WTC11 (cell line): Measurements from ENCODE around the gene HSPBAP1. TPM values are rescaled to one million over a fixed set of nuclear protein-coding genes. Genes with fewer than 3 reads are reported as not detected.

Experiments used
- ATAC-seq: fragments of 200-7000 bp; cut with Tn5 transposase; 2 replicates; pipeline ENCODE4 v1.10.0; 2021; ENCODE audit warnings: mild to moderate bottlenecking, moderate library complexity
- CTCF ChIA-PET: fragments of 300-600 bp; sonication (Branson Sonifier 250); formaldehyde crosslinking; loops from one replicate; lab custom pipeline; 2021; ENCODE audit warnings: antibody characterized with exemption; lab: Charles Lee
- POLR2A ChIA-PET: fragments of 350-600 bp; sonication (Branson Sonifier 250); formaldehyde crosslinking; loops from one replicate; lab custom pipeline; 2021; ENCODE audit warnings: antibody characterized with exemption; lab: Charles Lee
- DNase-seq: peaks from one replicate; pipeline ENCODE4 v3.0.0; 2021; ENCODE audit warnings: low spot score
- H3K27ac Mint-ChIP-seq: 2 replicates; pipeline ENCODE4 v1.8.0; 2021; ENCODE audit warnings: mixed read lengths
- H3K27me3 Mint-ChIP-seq: 2 replicates; pipeline ENCODE4 v1.8.0; 2021; ENCODE audit warnings: low read depth, mild to moderate bottlenecking, moderate library complexity, mixed read lengths
- H3K36me3 Mint-ChIP-seq: 2 replicates; pipeline ENCODE4 v1.8.0; 2021; ENCODE audit warnings: mixed read lengths
- H3K4me1 Mint-ChIP-seq: 2 replicates; pipeline ENCODE4 v1.8.0; 2022; ENCODE audit warnings: mixed read lengths
- H3K4me3 Mint-ChIP-seq: 2 replicates; pipeline ENCODE4 v1.8.0; 2021; ENCODE audit warnings: mild to moderate bottlenecking, moderate library complexity, mixed read lengths
- H3K9me3 Mint-ChIP-seq: 2 replicates; pipeline ENCODE4 v1.8.0; 2021; ENCODE audit warnings: mixed read lengths
- CREB1 ChIP-seq: sonication (generic); formaldehyde crosslinking; IDR thresholded peaks from 2 replicates; pipeline ENCODE4 v1.8.0; 2023; ENCODE audit warnings: mild to moderate bottlenecking, missing genetic modification reagents
- CREM ChIP-seq: sonication (generic); formaldehyde crosslinking; IDR thresholded peaks from 2 replicates; pipeline ENCODE4 v1.8.1; 2022; ENCODE audit warnings: mild to moderate bottlenecking, missing genetic modification reagents, moderate library complexity
- JUN ChIP-seq: sonication (generic); formaldehyde crosslinking; IDR thresholded peaks from 2 replicates; pipeline ENCODE4 v1.8.0; 2023; ENCODE audit warnings: mild to moderate bottlenecking, missing genetic modification reagents
- NR3C1 ChIP-seq: sonication (generic); formaldehyde crosslinking; conservative IDR thresholded peaks from 2 replicates; pipeline ENCODE4 v1.8.1; 2023; ENCODE audit warnings: low read depth, mild to moderate bottlenecking, missing genetic modification reagents
- SMAD3 ChIP-seq: sonication (generic); formaldehyde crosslinking; IDR thresholded peaks from 2 replicates; pipeline ENCODE4 v1.8.0; 2022; ENCODE audit warnings: missing genetic modification reagents, mild to moderate bottlenecking, borderline replicate concordance
- SOX15 ChIP-seq: fragments of 250-450 bp; sonication (Bioruptor Pico); IDR thresholded peaks from 2 replicates; pipeline ENCODE4 v1.9.0; 2021; ENCODE audit warnings: mild to moderate bottlenecking
- SP1 ChIP-seq: sonication (generic); formaldehyde crosslinking; conservative IDR thresholded peaks from 2 replicates; pipeline ENCODE4 v1.8.1; 2022; ENCODE audit warnings: missing genetic modification reagents
- TCF7 ChIP-seq: sonication (generic); formaldehyde crosslinking; IDR thresholded peaks from 2 replicates; pipeline ENCODE4 v1.8.0; 2022; ENCODE audit warnings: mild to moderate bottlenecking, low read depth, missing genetic modification reagents, moderate library complexity
- USF2 ChIP-seq: sonication (generic); formaldehyde crosslinking; IDR thresholded peaks from 2 replicates; pipeline ENCODE4 v1.8.1; 2023; ENCODE audit warnings: mild to moderate bottlenecking, missing genetic modification reagents, moderate library complexity
- ZNF138 ChIP-seq: sonication (generic); formaldehyde crosslinking; conservative IDR thresholded peaks from 2 replicates; pipeline ENCODE4 v1.8.1; 2022; ENCODE audit warnings: mild to moderate bottlenecking, moderate library complexity, missing genetic modification reagents
- ZNF232 ChIP-seq: sonication (generic); formaldehyde crosslinking; IDR thresholded peaks from 2 replicates; pipeline ENCODE4 v1.8.0; 2022; ENCODE audit warnings: mild to moderate bottlenecking, missing genetic modification reagents
- ZNF281 ChIP-seq: sonication (generic); formaldehyde crosslinking; IDR thresholded peaks from 2 replicates; pipeline ENCODE4 v1.8.0; 2023; ENCODE audit warnings: mild to moderate bottlenecking, missing genetic modification reagents
- ZNF512 ChIP-seq: sonication (generic); formaldehyde crosslinking; IDR thresholded peaks from 2 replicates; pipeline ENCODE4 v1.8.1; 2022; ENCODE audit warnings: missing genetic modification reagents, borderline replicate concordance
- total RNA-seq: library from RNA; stranded (reverse); gene quantifications from 3 replicates; pipeline ENCODE4 v1.2.3, GENCODE V29; 2021
- TF ChIP-seq, protein P1 (sequence below): sonication (generic); formaldehyde crosslinking; IDR thresholded peaks from 2 replicates; pipeline ENCODE4 v1.8.1; 2023; ENCODE audit warnings: mild to moderate bottlenecking, missing genetic modification reagents, borderline replicate concordance
- TF ChIP-seq, protein P2 (sequence below): sonication (generic); formaldehyde crosslinking; IDR thresholded peaks from 2 replicates; pipeline ENCODE4 v1.8.0; 2022; ENCODE audit warnings: mild to moderate bottlenecking, missing genetic modification reagents
- TF ChIP-seq, protein P3 (sequence below): sonication (generic); formaldehyde crosslinking; IDR thresholded peaks from 2 replicates; pipeline ENCODE4 v1.8.1; 2023; ENCODE audit warnings: mild to moderate bottlenecking, moderate library complexity, missing genetic modification reagents

HSPBAP1 gene
- total RNA-seq, 1 experiment from 2014 or later, result 9.1 TPM

- peaks cover 7% of the 10 kb centered on the region for H3K9me3 Mint-ChIP-seq
- CTCF ChIA-PET, result no interaction called here
- POLR2A ChIA-PET, result no interaction called here
- H3K36me3 Mint-ChIP-seq, result peaks cover 8% of the 10 kb centered on the region
- ATAC-seq (no peak), DNase-seq (no peak)
- no peak overlapping the region for H3K27ac Mint-ChIP-seq
- no peaks in the 10 kb centered on the region for H3K27me3 Mint-ChIP-seq
- no peak overlapping the region for H3K4me3 Mint-ChIP-seq
- TF ChIP-seq ZNF232 (CRISPR knock-in tag), result no peak
- TF ChIP-seq TCF7 (CRISPR knock-in tag), result no peak
- no peak for TF ChIP-seq SMAD3 (CRISPR knock-in tag)
- TF ChIP-seq SOX15 (CRISPR knock-in tag), result no peak
- TF ChIP-seq, protein P1, sequence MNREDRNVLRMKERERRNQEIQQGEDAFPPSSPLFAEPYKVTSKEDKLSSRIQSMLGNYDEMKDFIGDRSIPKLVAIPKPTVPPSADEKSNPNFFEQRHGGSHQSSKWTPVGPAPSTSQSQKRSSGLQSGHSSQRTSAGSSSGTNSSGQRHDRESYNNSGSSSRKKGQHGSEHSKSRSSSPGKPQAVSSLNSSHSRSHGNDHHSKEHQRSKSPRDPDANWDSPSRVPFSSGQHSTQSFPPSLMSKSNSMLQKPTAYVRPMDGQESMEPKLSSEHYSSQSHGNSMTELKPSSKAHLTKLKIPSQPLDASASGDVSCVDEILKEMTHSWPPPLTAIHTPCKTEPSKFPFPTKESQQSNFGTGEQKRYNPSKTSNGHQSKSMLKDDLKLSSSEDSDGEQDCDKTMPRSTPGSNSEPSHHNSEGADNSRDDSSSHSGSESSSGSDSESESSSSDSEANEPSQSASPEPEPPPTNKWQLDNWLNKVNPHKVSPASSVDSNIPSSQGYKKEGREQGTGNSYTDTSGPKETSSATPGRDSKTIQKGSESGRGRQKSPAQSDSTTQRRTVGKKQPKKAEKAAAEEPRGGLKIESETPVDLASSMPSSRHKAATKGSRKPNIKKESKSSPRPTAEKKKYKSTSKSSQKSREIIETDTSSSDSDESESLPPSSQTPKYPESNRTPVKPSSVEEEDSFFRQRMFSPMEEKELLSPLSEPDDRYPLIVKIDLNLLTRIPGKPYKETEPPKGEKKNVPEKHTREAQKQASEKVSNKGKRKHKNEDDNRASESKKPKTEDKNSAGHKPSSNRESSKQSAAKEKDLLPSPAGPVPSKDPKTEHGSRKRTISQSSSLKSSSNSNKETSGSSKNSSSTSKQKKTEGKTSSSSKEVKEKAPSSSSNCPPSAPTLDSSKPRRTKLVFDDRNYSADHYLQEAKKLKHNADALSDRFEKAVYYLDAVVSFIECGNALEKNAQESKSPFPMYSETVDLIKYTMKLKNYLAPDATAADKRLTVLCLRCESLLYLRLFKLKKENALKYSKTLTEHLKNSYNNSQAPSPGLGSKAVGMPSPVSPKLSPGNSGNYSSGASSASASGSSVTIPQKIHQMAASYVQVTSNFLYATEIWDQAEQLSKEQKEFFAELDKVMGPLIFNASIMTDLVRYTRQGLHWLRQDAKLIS (CRISPR knock-in tag), result no peak
- TF ChIP-seq USF2 (CRISPR knock-in tag), result no peak
- TF ChIP-seq, all 79 proteins: peak for 0
- H3K4me1 Mint-ChIP-seq, result peaks cover 9% of the 10 kb centered on the region
These were observed 16.8 kb downstream of the HSPBAP1 start for GRCh38 chr3:122776675-122777468.

DNA sequence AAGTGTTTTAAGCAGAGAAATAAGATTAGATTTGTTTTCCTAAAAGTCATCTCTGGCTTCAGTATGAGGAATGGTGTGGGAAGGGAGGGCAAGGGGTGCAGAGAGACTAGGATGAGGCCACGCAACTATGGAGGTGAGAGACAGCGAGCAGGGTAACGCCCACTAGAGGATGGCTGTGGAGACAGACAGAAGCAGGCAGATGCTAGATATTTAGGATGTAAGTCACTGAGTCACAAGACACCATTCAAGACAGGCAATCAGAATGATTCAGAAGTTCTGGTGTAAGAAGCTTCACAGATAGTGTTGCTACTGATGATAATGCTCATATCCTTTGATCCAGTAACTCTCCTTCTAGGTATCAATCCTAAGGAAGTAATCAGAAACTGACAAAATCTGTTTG is 19.1 kb downstream of the HSPBAP1 start:
- H3K4me3 Mint-ChIP-seq, result no peak overlapping the region
- ATAC-seq (peak; percentile 86), DNase-seq (no peak)
- no peaks in the 10 kb centered on the region for H3K27me3 Mint-ChIP-seq
- ChIA-PET CTCF (interaction anchor here (1.3 to 2.4 kb wide), 3 partner anchors 14 to 25 kb away, joined by 3 to 12 read pairs (median 4); no protein-coding TSS in a partner anchor), POLR2A (no interaction called here)
- H3K9me3 Mint-ChIP-seq, result no peaks in the 10 kb centered on the region
- peaks cover 9% of the 10 kb centered on the region for H3K4me1 Mint-ChIP-seq
- H3K36me3 Mint-ChIP-seq, result no peaks in the 10 kb centered on the region
- H3K27ac Mint-ChIP-seq, result no peak overlapping the region
- no peak for TF ChIP-seq ZNF281 (CRISPR knock-in tag)
- TF ChIP-seq JUN (CRISPR knock-in tag), result no peak
- TF ChIP-seq, protein P2, sequence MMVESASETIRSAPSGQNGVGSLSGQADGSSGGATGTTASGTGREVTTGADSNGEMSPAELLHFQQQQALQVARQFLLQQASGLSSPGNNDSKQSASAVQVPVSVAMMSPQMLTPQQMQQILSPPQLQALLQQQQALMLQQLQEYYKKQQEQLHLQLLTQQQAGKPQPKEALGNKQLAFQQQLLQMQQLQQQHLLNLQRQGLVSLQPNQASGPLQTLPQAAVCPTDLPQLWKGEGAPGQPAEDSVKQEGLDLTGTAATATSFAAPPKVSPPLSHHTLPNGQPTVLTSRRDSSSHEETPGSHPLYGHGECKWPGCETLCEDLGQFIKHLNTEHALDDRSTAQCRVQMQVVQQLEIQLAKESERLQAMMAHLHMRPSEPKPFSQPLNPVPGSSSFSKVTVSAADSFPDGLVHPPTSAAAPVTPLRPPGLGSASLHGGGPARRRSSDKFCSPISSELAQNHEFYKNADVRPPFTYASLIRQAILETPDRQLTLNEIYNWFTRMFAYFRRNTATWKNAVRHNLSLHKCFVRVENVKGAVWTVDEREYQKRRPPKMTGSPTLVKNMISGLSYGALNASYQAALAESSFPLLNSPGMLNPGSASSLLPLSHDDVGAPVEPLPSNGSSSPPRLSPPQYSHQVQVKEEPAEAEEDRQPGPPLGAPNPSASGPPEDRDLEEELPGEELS (CRISPR knock-in tag), result no peak
- no peak for TF ChIP-seq SP1 (CRISPR knock-in tag)
- TF ChIP-seq CREB1 (CRISPR knock-in tag), result no peak
- no peak for TF ChIP-seq SMAD3 (CRISPR knock-in tag)
- TF ChIP-seq NR3C1 (CRISPR knock-in tag), result no peak
- TF ChIP-seq, protein P3, sequence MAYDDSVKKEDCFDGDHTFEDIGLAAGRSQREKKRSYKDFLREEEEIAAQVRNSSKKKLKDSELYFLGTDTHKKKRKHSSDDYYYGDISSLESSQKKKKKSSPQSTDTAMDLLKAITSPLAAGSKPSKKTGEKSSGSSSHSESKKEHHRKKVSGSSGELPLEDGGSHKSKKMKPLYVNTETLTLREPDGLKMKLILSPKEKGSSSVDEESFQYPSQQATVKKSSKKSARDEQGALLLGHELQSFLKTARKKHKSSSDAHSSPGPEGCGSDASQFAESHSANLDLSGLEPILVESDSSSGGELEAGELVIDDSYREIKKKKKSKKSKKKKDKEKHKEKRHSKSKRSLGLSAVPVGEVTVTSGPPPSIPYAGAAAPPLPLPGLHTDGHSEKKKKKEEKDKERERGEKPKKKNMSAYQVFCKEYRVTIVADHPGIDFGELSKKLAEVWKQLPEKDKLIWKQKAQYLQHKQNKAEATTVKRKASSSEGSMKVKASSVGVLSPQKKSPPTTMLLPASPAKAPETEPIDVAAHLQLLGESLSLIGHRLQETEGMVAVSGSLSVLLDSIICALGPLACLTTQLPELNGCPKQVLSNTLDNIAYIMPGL (CRISPR knock-in tag), result no peak
- no peak for TF ChIP-seq ZNF138 (CRISPR knock-in tag)
- TF ChIP-seq CREM (CRISPR knock-in tag), result no peak
- no peak for TF ChIP-seq ZNF512 (CRISPR knock-in tag)
